PC-9 (cell line): ENCODE results near the gene STAP2.

Experiments used
- CTCF ChIP-seq: fragments of 200-600 bp; sonication (generic); conservative IDR thresholded peaks from 2 replicates; pipeline ENCODE4 v1.6.1; 2017; ENCODE audit warnings: mixed run types, antibody characterized with exemption, mild to moderate bottlenecking, moderate library complexity
- EZH2 ChIP-seq: fragments of 200-600 bp; sonication (generic); IDR thresholded peaks from 2 replicates; pipeline ENCODE4 v1.8.0; 2017; ENCODE audit warnings: antibody characterized with exemption, low read depth

GRCh38 chr19:4324228-4324627 is 14.4 kb downstream of the STAP2 start:
- no peak for TF ChIP-seq CTCF
- TF ChIP-seq EZH2 = no peak
